Stimulated activated CD4-positive, alpha-beta T cell treated with anti-CD3 and anti-CD28 coated beads, Interleukin-2, amount 100 ng/mL, for 24 hours (primary cell): ENCODE measurements around the gene APH1A.
"Not testable (repeated sequence)": the region's sequence is repeated elsewhere in the genome, so short reads cannot be mapped to it uniquely, and the experiment has no call there.

ENCODE experiments used
- DNase-seq, 2 donors: peaks; one replicate each; pipeline ENCODE4 v3.0.0-alpha.2; 2020

The APH1A gene

GRCh38 chr1:150268705-150269403, at the start of gene APH1A:
Gene APH1A, minus strand, starts transcription at chr1:150269016. Its CDS starts 206 bp downstream, at chr1:150268810.
- peak; percentile 94 for DNase-seq

GRCh38 chr1:150314691-150315090, 45.9 kb upstream of the APH1A start:
- DNase-seq: not testable (repeated sequence)

GRCh38 chr1:150311762-150312161, 42.9 kb upstream of the APH1A start:
- no peak for DNase-seq

GRCh38 chr1:150309758-150310508, 41.1 kb upstream of the APH1A start:
- no peak for DNase-seq

GRCh38 chr1:150308585-150308984, 39.8 kb upstream of the APH1A start:
- not testable (repeated sequence) for DNase-seq

GRCh38 chr1:150302902-150303301, 34.1 kb upstream of the APH1A start:
- DNase-seq: no peak

DNA sequence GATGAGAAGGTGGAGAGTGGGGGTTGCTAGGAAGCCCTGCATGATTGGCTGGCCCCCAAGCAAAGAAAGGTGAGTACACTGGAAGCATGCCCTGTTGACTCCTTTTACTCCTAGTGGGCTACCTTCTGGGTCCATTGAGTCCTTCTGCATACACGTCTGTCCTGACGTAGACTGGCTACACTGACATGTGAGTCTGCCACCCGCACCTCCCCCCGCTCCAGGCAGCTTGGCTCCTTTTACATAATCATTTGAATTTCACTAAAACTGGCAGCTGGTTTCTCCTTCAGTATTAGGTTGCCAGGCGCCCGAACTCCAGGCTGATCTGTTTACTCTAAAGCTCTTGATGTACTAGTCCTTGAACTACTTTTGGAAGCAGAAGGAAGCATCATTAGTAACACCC, 33.5 kb upstream of the APH1A start:
- no peak for DNase-seq

GRCh38 chr1:150299716-150300115, 30.9 kb upstream of the APH1A start:
- DNase-seq: no peak

- DNase-seq: no peak
Measured at GRCh38 chr1:150295476-150295875, 26.7 kb upstream of the APH1A start.

GRCh38 chr1:150293433-150294253, 24.8 kb upstream of the APH1A start, which contains the start of gene MRPS21:
Gene MRPS21, plus strand, starts transcription at chr1:150293861. Its CDS starts 506 bp downstream, at chr1:150294367.
- peak; percentile 87 to 88 for DNase-seq

- no peak for DNase-seq
Measured at GRCh38 chr1:150288822-150289221, 20.0 kb upstream of the APH1A start.

- no peak for DNase-seq
Measured at GRCh38 chr1:150288382-150288781, 19.6 kb upstream of the APH1A start.

DNA sequence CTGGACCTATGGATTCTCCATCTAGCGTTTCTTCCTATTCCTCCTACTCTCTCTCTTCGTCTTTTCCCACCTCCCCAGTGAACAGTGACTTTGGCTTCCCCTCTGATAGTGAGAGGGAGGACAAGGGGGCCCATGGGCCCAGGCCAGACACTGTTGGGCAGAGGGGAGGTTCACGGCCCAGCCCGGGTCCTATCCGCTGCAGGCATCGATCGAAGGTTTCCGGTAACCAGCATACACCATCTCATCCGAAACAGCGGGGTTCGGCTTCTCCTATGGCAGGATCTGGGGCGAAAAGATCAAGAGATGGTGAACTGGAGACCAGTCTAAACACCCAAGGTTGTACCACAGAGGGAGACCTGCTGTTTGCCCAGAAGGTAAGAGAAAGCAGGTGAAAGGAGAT, 14.4 kb upstream of the APH1A start:
- no peak for DNase-seq

- no peak for DNase-seq
Measured at GRCh38 chr1:150282558-150282958, 13.7 kb upstream of the APH1A start.

DNA sequence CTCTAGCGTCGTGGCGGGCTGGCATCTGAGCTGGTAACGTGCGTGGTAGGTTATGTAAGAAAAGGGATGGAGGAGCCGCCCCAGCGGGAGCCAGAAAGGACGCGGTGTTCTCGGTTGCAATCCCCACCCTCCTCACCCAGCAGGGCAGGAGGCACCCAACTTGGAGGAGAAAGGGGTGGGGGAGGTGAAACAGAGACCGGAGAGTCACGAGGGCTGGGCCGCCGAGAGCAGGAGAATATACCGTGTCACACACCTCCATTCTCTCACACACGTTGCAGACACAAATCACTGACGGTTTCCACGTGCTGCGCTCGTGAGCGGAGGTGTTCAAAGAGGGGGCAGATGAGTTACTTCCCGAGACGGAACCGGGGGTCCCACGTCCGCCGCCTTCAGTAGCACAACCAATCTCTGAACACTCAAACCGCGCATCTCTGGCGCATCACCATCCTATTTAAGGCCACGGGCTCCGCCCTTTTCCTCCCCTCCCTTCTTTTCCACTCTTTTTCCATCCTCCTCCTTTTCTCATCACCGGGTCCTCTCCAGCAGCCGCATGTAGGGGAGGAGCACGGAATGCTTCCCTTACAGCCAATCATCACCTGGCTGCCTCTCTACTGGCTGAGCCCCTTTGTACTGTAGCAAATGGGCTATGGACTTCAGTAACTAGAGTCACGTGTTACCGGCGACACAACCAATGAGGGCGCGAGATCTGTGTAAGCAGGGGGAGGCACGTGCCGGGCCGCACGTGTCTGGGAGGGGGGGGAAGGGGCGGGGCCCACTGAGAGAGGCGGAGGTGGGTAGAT, 13.1 kb upstream of the APH1A start, which contains the start of gene CIART:
CIART (plus strand) TSS at position 797 of the 800 bp plus-strand sequence. CDS start 714 bp downstream, outside the sequence.
- peak; percentile 70 to 76 for DNase-seq

- DNase-seq: peak; percentile 63 to 65
Measured at GRCh38 chr1:150281221-150281757, 12.5 kb upstream of the APH1A start.

GRCh38 chr1:150280138-150280707, 11.4 kb upstream of the APH1A start:
- DNase-seq: no peak

DNA sequence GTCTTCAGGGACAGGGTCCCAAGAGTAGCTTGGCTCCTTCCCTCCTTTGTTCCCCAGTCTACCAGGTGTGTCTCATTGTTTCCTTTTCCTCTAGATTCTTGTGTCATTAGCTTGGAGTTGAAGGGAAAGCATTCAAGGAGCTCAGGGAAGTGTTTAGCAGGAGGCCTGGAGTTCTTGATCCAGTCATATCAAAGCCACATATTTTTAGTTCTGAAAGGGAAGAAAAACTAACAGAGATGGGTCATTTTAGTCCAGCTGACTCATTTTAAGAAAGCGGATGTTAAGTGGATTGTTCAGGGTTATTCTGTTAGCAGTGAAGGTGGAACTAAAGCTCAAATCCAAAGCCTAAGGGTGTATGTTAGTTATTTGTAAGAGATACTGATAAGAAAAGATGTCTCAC, 4.5 kb upstream of the APH1A start:
- DNase-seq: no peak

DNA sequence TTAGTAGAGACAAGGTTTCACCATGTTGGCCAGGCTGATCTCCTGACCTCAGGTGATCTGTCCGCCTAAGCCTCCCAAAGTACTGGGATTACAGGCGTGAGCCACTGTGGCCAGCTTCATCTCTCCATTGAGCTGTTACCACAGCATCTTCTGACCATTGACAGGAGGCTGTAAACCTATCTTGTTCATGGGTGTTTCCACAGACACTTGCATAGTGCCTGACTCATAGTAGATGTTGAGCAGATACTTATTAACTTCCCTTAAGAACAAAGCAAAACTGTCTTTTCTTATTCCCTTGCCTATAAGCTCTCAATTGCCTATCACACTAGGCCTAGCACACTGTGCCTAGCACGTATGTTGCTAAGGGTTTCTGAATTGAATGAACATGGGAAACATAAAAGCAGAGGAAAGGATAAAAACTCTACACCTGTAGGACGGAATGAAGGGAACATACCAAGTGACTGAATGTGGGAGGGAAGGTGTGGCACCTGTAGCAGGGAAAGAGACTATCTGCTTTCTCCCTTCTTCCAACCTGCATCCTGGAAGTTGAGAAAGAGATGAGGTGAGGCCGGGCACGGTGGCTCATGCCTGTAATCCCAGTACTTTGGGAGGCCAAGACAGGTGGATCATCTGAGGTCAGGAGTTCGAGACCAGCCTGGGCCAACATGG, 2.6 kb upstream of the APH1A start:
- no peak for DNase-seq

DNA sequence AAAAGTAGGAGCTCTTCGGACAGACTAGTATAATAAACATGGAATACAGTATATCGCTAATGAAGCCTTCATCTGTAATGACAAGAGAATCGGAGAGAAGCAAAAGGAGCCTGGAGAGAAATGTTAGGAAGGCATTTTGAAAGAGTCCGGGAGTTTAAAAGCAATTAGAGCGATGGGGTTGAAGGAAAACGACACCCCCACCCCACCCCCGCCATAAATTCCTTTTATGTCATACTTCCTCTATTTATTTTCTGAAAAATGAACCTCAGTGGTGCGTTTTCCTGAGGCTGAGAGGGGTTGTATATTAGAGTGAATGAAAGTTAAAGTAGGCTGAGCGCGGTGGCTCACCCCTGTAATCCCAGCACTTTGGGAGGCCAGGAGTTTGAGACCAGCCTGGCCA, 635 bp upstream of the APH1A start:
- no peak for DNase-seq

- DNase-seq: peak; percentile 25 to 45
Measured at GRCh38 chr1:150268340-150268704, 494 bp downstream of the APH1A start.
